GDM1 (cell line): ENCODE measurements around the gene TCEA3.
"Not testable (repeated sequence)": the region's sequence is repeated elsewhere in the genome, so short reads cannot be mapped to it uniquely, and the experiment has no call there.

Source experiments
- DNase-seq: peaks from one replicate; lab custom pipeline; 2025; lab: John Stamatoyannopoulos, UW

The TCEA3 gene

GRCh38 chr1:23392125-23392855 is 32.3 kb downstream of the TCEA3 start:
- DNase-seq: no peak

- DNase-seq: peak; percentile 53
Measured at GRCh38 chr1:23389837-23390321, 34.7 kb downstream of the TCEA3 start.

GRCh38 chr1:23387494-23387893 is 37.1 kb downstream of the TCEA3 start:
- no peak for DNase-seq

- no peak for DNase-seq
Measured at GRCh38 chr1:23385119-23385621, 39.4 kb downstream of the TCEA3 start.

GRCh38 chr1:23384312-23385058 is 40.1 kb downstream of the TCEA3 start:
- DNase-seq: no peak

GRCh38 chr1:23383577-23384311 is 40.8 kb downstream of the TCEA3 start:
- no peak for DNase-seq

GRCh38 chr1:23381233-23381885 is 43.2 kb downstream of the TCEA3 start:
- DNase-seq: no peak

- no peak for DNase-seq
Measured at GRCh38 chr1:23380719-23381118, 43.8 kb downstream of the TCEA3 start.

- DNase-seq: not testable (repeated sequence)
Measured at GRCh38 chr1:23380236-23380635, 44.3 kb downstream of the TCEA3 start.

GRCh38 chr1:23376890-23377811 is 47.4 kb downstream of the TCEA3 start:
- DNase-seq: no peak

GRCh38 chr1:23374079-23374735 is 50.3 kb downstream of the TCEA3 start:
- not testable (repeated sequence) for DNase-seq

GRCh38 chr1:23371987-23372880 is 52.3 kb downstream of the TCEA3 start:
- DNase-seq: no peak

GRCh38 chr1:23370709-23371584 is 53.6 kb downstream of the TCEA3 start:
- DNase-seq: no peak

GRCh38 chr1:23370330-23370708 is 54.2 kb downstream of the TCEA3 start:
- no peak for DNase-seq

- DNase-seq: peak; percentile 54
Measured at GRCh38 chr1:23369335-23370013, 55.1 kb downstream of the TCEA3 start, which contains the start of gene ZNF436. ZNF436 (minus strand) TSS chr1:23369836; CDS start chr1:23368005, 1,831 bp downstream.

GRCh38 chr1:23368562-23369334 is 55.8 kb downstream of the TCEA3 start:
- peak; percentile 84 for DNase-seq
